ENCODE measurements around the gene SLC6A11.

- TF ChIP-seq CTCF (IDR thresholded peaks at IDR 0.05) (no peak), POLR2AphosphoS5 (IDR thresholded peaks at IDR 0.05) (no peak)
Measured at GRCh38 chr3:10808974-10809373, 7.1 kb upstream of the SLC6A11 start.

Data from upper lobe of left lung (tissue), 4 donors.